Trophoblast cell (in vitro differentiated cells and primary cell): Measurements from ENCODE around the gene PTPRZ1.

Experiments
- DNase-seq, 2 donors: peaks; one replicate each; pipeline ENCODE4 v3.0.0-alpha.2; 2016
- H2AFZ ChIP-seq: 2 replicates; pipeline ENCODE4 v1.6.1; 2013; ENCODE audit warnings: low read length, moderate library complexity, mild to moderate bottlenecking; ENCODE audit not compliant: insufficient read depth, poor library complexity
- H2AK5ac ChIP-seq: 2 replicates; pipeline ENCODE4 v1.6.1; 2013; ENCODE audit warnings: mild to moderate bottlenecking, low read length
- H2BK120ac ChIP-seq: 2 replicates; pipeline ENCODE4 v1.6.1; 2013; ENCODE audit warnings: low read length, mild to moderate bottlenecking, moderate library complexity; ENCODE audit not compliant: insufficient read depth, poor library complexity
- H2BK12ac ChIP-seq: 2 replicates; pipeline ENCODE4 v1.6.1; 2013; ENCODE audit warnings: mild to moderate bottlenecking, low read length, moderate library complexity
- H2BK5ac ChIP-seq: 2 replicates; pipeline ENCODE4 v1.6.1; 2013; ENCODE audit warnings: low read length, low read depth, moderate library complexity, mild to moderate bottlenecking; ENCODE audit not compliant: poor library complexity
- H3K14ac ChIP-seq: 2 replicates; pipeline ENCODE4 v1.6.1; 2013; ENCODE audit warnings: mild to moderate bottlenecking, low read length
- H3K18ac ChIP-seq: 2 replicates; pipeline ENCODE4 v1.6.1; 2013; ENCODE audit warnings: mild to moderate bottlenecking, low read length
- H3K23ac ChIP-seq: 2 replicates; pipeline ENCODE4 v1.6.1; 2013; ENCODE audit warnings: low read length
- H3K27ac ChIP-seq: 2 replicates; pipeline ENCODE4 v1.5.1; 2013; ENCODE audit warnings: low read depth, mild to moderate bottlenecking, inconsistent platforms, low read length, moderate library complexity
- H3K27me3 ChIP-seq: 2 replicates; pipeline ENCODE4 v1.6.1; 2013; ENCODE audit warnings: inconsistent platforms, mild to moderate bottlenecking, low read length, moderate library complexity; ENCODE audit not compliant: insufficient read depth
- H3K36me3 ChIP-seq, 2 experiments: 1 replicate in 1 of 2; 2 replicates in 1 of 2; pipeline ENCODE4 v1.6.1; 2013; ENCODE audit warnings: low read length in 2 of 2, mild to moderate bottlenecking in 2 of 2, moderate library complexity in 1 of 2; ENCODE audit not compliant: insufficient read depth in 2 of 2, control insufficient read depth in 1 of 2
- H3K4ac ChIP-seq: 2 replicates; pipeline ENCODE4 v1.6.1; 2013; ENCODE audit warnings: low read depth, mild to moderate bottlenecking, low read length, moderate library complexity
- H3K4me1 ChIP-seq, 2 experiments: 1 replicate in 1 of 2; 2 replicates in 1 of 2; pipeline ENCODE4 v1.6.1; 2013; ENCODE audit warnings: low read length in 2 of 2, mild to moderate bottlenecking in 2 of 2, moderate library complexity in 1 of 2; ENCODE audit not compliant: insufficient read depth in 2 of 2, control insufficient read depth in 1 of 2
- H3K4me2 ChIP-seq: 2 replicates; pipeline ENCODE4 v1.6.1; 2013; ENCODE audit warnings: inconsistent platforms, mild to moderate bottlenecking, low read length, moderate library complexity
- H3K4me3 ChIP-seq: 2 replicates; pipeline ENCODE4 v1.5.1; 2013; ENCODE audit warnings: mild to moderate bottlenecking, low read depth, low read length, inconsistent platforms
- H3K79me1 ChIP-seq: one replicate; pipeline ENCODE4 v1.6.1; 2013; ENCODE audit warnings: low read length
- H3K79me2 ChIP-seq: 2 replicates; pipeline ENCODE4 v1.6.1; 2013; ENCODE audit warnings: low read length, mild to moderate bottlenecking; ENCODE audit not compliant: control insufficient read depth, insufficient read depth, poor library complexity
- H3K9ac ChIP-seq: 2 replicates; pipeline ENCODE4 v1.6.1; 2013; ENCODE audit warnings: mild to moderate bottlenecking, low read length
- H3K9me3 ChIP-seq: 2 replicates; pipeline ENCODE4 v1.6.1; 2013; ENCODE audit warnings: low read depth, mild to moderate bottlenecking, control low read depth, inconsistent platforms, low read length; ENCODE audit not compliant: insufficient read depth
- H4K12ac ChIP-seq: 2 replicates; pipeline ENCODE4 v1.6.1; 2013; ENCODE audit warnings: low read depth, mild to moderate bottlenecking, low read length, moderate library complexity
- H4K8ac ChIP-seq: 2 replicates; pipeline ENCODE4 v1.6.1; 2013; ENCODE audit warnings: low read depth, mild to moderate bottlenecking, low read length, moderate library complexity
- H4K91ac ChIP-seq: one replicate; pipeline ENCODE4 v1.6.1; 2013; ENCODE audit warnings: low read depth, mild to moderate bottlenecking, low read length, moderate library complexity
- WGBS: extraction: QIAGEN DNeasy Blood & Tissue Kit; methylation state at CpG from one replicate; pipeline ENCODE4 v1.1.7; 2013; ENCODE audit warnings: missing lambda C conversion rate; ENCODE audit not compliant: insufficient read length, insufficient coverage; ENCODE audit errors: extremely low coverage; 5-methylcytosine and 5-hydroxymethylcytosine counted together

Gene PTPRZ1

DNA sequence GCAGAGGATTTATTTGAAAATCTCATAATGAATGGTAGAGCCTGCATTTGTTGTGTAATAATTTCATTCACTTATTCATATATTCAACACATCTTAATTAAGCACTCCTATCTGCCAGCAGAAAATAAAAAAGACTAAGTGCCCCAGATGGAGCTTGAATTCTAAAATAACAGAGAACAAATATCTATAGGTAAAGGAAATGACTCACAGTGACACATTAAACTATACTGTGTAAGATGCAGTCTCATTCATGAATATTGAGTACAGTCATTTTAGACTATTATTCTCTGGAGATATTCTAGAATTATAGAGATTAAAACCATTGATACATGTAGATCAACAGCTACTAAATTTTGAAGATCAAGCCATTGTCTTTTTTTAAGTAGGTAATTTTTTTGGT lies 72.1 kb downstream of the PTPRZ1 start:
- H3K14ac ChIP-seq = no peak overlapping the region

DNA sequence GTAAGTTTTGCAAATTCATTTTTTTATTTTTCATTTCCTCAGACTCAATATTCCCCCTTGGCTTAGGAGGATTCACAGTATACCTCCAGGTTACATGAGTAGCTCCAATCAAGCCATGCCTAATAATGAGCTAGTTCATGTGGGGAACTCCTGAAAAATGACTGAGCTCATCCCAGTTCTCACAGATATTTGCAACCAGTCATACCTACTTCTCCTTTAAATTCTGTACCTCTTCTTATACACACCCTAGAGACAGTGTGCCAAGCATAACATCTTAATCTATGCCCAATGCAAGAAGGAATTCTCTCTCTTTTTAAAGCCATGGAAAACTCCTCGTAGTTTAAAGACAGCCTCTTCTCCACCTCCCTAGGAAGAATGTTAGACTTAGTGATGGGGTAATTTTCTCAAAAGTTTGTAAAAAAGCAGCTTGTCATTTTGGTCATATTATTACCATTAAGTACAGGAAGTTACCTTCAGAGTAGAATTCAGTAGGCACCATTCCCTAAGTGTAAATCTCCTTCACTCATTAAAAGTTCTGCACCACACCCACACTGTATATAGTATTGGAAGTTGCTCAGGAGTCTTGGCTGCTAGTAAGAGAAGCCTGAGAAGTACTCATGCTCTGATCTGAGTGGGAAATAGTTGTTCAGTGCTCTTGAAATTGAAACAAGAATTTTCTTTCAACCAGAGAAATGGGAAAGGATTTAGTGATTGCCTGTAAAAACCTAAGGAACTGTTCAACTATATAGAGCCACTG lies 72.7 kb downstream of the PTPRZ1 start:
- Histone ChIP-seq H2BK5ac (no peak overlapping the region), H4K91ac (no peak overlapping the region), H3K4me1 (no peaks in the 10 kb centered on the region), H3K18ac (no peak overlapping the region), H3K4ac (no peak overlapping the region), H3K4me3 (no peak overlapping the region), H2BK120ac (no peak overlapping the region), H2AFZ (no peak overlapping the region), H3K4me2 (no peak overlapping the region), H3K9ac (no peak overlapping the region), H3K79me1 (no peaks in the 10 kb centered on the region), H3K27ac (no peak overlapping the region), H3K36me3 (no peaks in the 10 kb centered on the region), H3K14ac (no peak overlapping the region), H4K12ac (no peak overlapping the region), H2AK5ac (no peak overlapping the region), H2BK12ac (no peak overlapping the region), H3K9me3 (no peaks in the 10 kb centered on the region), H3K79me2 (no peaks in the 10 kb centered on the region), H4K8ac (no peak overlapping the region), H3K27me3 (no peaks in the 10 kb centered on the region), H3K23ac (no peak overlapping the region)
- WGBS = no CpG with 5 or more reads among the region's 1 CpG
- DNase-seq = no peak

More for the DNA sequence above, 72.1 kb downstream of the PTPRZ1 start:
- no peaks in the 10 kb centered on the region for H3K79me2 ChIP-seq
- no peak overlapping the region for H2BK120ac ChIP-seq
- no peaks in the 10 kb centered on the region for H3K27me3 ChIP-seq
- no peak overlapping the region for H2AK5ac ChIP-seq
- H2BK12ac ChIP-seq = no peak overlapping the region
- no peak overlapping the region for H3K4me3 ChIP-seq
- H3K9ac ChIP-seq = no peak overlapping the region
- H2AFZ ChIP-seq = no peak overlapping the region
- no peaks in the 10 kb centered on the region for H3K79me1 ChIP-seq
- no peak overlapping the region for H3K18ac ChIP-seq
- no peak overlapping the region for H3K4ac ChIP-seq
- no peak overlapping the region for H4K8ac ChIP-seq
- DNase-seq = no peak
- H4K91ac ChIP-seq = no peak overlapping the region
- no peaks in the 10 kb centered on the region for H3K9me3 ChIP-seq
- no peaks in the 10 kb centered on the region for H3K36me3 ChIP-seq
- H3K23ac ChIP-seq = no peak overlapping the region
- H3K4me1 ChIP-seq = no peaks in the 10 kb centered on the region
- no peak overlapping the region for H2BK5ac ChIP-seq
- H4K12ac ChIP-seq = no peak overlapping the region
- no peak overlapping the region for H3K27ac ChIP-seq
- no peak overlapping the region for H3K4me2 ChIP-seq

DNA sequence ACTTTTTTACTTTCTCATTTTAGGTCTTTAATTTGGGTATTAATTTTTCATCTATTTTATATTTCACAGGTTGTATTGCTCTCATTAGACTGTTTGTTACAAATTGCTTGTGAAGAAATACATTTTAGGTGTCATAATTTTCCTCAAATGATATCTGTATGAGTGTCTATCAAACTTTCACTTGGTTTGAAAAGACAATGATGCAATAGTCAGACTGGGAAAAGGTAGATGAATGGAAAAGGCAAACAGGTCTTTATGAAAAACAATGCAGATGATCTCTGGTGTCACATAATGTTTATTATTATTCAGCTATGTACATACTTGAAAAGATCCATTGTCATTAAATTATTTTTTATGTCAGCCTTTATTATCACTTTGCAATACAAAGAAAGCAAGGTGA lies 80.2 kb downstream of the PTPRZ1 start:
- Histone ChIP-seq H4K8ac (no peak overlapping the region), H3K4ac (no peak overlapping the region), H3K79me1 (no peaks in the 10 kb centered on the region), H2BK12ac (no peak overlapping the region), H2BK120ac (no peak overlapping the region), H3K4me2 (no peak overlapping the region), H3K4me3 (no peak overlapping the region), H2AK5ac (no peak overlapping the region), H3K27me3 (no peaks in the 10 kb centered on the region), H3K79me2 (no peaks in the 10 kb centered on the region), H3K14ac (no peak overlapping the region), H4K91ac (no peak overlapping the region), H3K23ac (no peak overlapping the region), H2BK5ac (no peak overlapping the region), H3K36me3 (no peaks in the 10 kb centered on the region), H3K27ac (no peak overlapping the region), H3K9ac (no peak overlapping the region), H2AFZ (no peak overlapping the region), H3K18ac (no peak overlapping the region), H3K4me1 (no peaks in the 10 kb centered on the region), H3K9me3 (no peaks in the 10 kb centered on the region), H4K12ac (no peak overlapping the region)
- no peak for DNase-seq

DNA sequence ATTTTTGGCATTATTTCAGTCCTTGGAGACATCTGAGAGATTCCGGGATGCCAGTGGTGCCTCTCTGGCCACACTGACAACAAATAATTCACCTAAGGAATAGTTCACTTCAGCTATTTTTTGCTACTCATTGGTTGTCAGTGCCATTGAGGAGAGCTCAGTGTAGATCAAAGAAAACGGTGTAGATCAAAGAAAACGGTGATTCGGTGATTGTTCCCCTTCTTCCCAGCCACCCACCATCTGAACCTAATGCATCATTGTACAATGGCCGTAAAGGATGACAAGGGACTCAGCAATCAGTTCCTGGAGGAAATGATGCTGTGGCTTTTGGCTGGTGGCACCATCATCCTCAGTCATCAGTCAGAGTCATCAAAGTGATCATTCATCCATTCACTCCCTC lies 80.6 kb downstream of the PTPRZ1 start:
- Histone ChIP-seq H3K4ac (no peak overlapping the region), H2AK5ac (no peak overlapping the region), H3K9me3 (no peaks in the 10 kb centered on the region), H3K27ac (no peak overlapping the region), H3K14ac (no peak overlapping the region), H4K12ac (no peak overlapping the region), H2BK120ac (no peak overlapping the region), H2BK5ac (no peak overlapping the region), H4K91ac (no peak overlapping the region), H3K18ac (no peak overlapping the region), H3K79me1 (no peaks in the 10 kb centered on the region), H3K4me2 (no peak overlapping the region), H3K4me3 (no peak overlapping the region), H3K27me3 (no peaks in the 10 kb centered on the region), H2AFZ (no peak overlapping the region), H2BK12ac (no peak overlapping the region), H3K4me1 (no peaks in the 10 kb centered on the region), H3K9ac (no peak overlapping the region), H4K8ac (no peak overlapping the region), H3K23ac (no peak overlapping the region), H3K36me3 (no peaks in the 10 kb centered on the region), H3K79me2 (no peaks in the 10 kb centered on the region)
- WGBS = no CpG with 5 or more reads among the region's 5 CpGs
- DNase-seq = no peak
